GM12878 (cell line): ENCODE measurements around the gene PKD1L1. TPM values are rescaled to one million over a fixed set of nuclear protein-coding genes. Genes with fewer than 3 reads are reported as not detected.

Experiments
- ATAC-seq: fragments of 200-7000 bp; cut with Tn5 transposase; 3 replicates; pipeline ENCODE4 v1.9.1; 2020; ENCODE audit warnings: mild to moderate bottlenecking, moderate library complexity
- BruUV-seq: library from RNA; stranded (reverse); fragments of 400-500 nt; replicated peaks from 2 replicates; lab custom pipeline; 2021; lab: Mats Ljungman, UMichigan
- CTCF ChIA-PET: fragments of 300-600 bp; sonication (Branson Sonifier 250); formaldehyde crosslinking; extraction: SDS; loops from one replicate; lab custom pipeline; 2021; ENCODE audit warnings: inconsistent platforms; lab: Yijun Ruan, JAX
- POLR2A ChIA-PET: fragments of 350-600 bp; formaldehyde crosslinking; extraction: SDS; loops from one replicate; lab custom pipeline; 2021; ENCODE audit warnings: inconsistent platforms; lab: Charles Lee
- RAD21 ChIA-PET: fragments of 300-600 bp; sonication (Branson Sonifier 250); formaldehyde crosslinking; loops from one replicate; lab custom pipeline; 2023; ENCODE audit warnings: antibody characterized with exemption; ENCODE audit not compliant: unreplicated experiment; lab: Charles Lee
- SMC1A ChIA-PET: fragments of 300-600 bp; sonication (Branson Sonifier 250); formaldehyde crosslinking; loops from one replicate; lab custom pipeline; 2023; ENCODE audit not compliant: unreplicated experiment, uncharacterized antibody; lab: Charles Lee
- DNase-seq: peaks from one replicate; pipeline ENCODE4 v3.0.0-alpha.2; 2011; ENCODE audit warnings: low read depth, low spot score
- FAIRE-seq: peaks from 3 replicates; lab custom pipeline; 2011; peaks lifted over from hg19 to GRCh38; lab: Jason Lieb, UNC
- H2AFZ ChIP-seq: 2 replicates; pipeline ENCODE4 v1.6.0; 2011; ENCODE audit warnings: low read depth, low read length, control low read depth; ENCODE audit not compliant: control insufficient read depth
- H3K27ac ChIP-seq: 2 replicates; pipeline ENCODE4 v1.5.1; 2011; ENCODE audit warnings: control low read depth; ENCODE audit not compliant: control insufficient read depth, insufficient read depth
- H3K27me3 ChIP-seq, 2 experiments: replicated peaks in 1 of 2; 2 replicates each; pipeline versions ENCODE4 v1.6.0 to v1.6.1; 2011; ENCODE audit warnings: low read length in 1 of 2; ENCODE audit not compliant: control insufficient read depth in 2 of 2, insufficient read depth in 2 of 2
- H3K36me3 ChIP-seq, 2 experiments: 2 replicates each; pipeline ENCODE4 v1.5.1; 2011; ENCODE audit warnings: low read length in 1 of 2; ENCODE audit not compliant: control insufficient read depth in 2 of 2, insufficient read depth in 2 of 2
- H3K4me1 ChIP-seq: 2 replicates; pipeline ENCODE4 v1.6.1; 2011; ENCODE audit warnings: mild to moderate bottlenecking, low read length, moderate library complexity, mixed read lengths; ENCODE audit not compliant: control insufficient read depth, insufficient read depth
- H3K4me2 ChIP-seq: 2 replicates; pipeline ENCODE4 v1.6.0; 2011; ENCODE audit warnings: control low read depth; ENCODE audit not compliant: control insufficient read depth, insufficient read depth
- H3K4me3 ChIP-seq: fragments of 200-600 bp; sonication (generic); 2 replicates; pipeline ENCODE4 v1.5.1; 2016
- H3K79me2 ChIP-seq: 2 replicates; pipeline ENCODE4 v1.6.0; 2011; ENCODE audit warnings: low read length; ENCODE audit not compliant: control insufficient read depth, insufficient read depth
- H3K9ac ChIP-seq: 2 replicates; pipeline ENCODE4 v1.8.0; 2011; ENCODE audit warnings: low read length, control low read depth, mixed read lengths; ENCODE audit not compliant: control insufficient read depth, insufficient read depth
- H3K9me3 ChIP-seq: replicated peaks from 3 replicates; pipeline ENCODE4 v1.5.1; 2011; ENCODE audit warnings: mild to moderate bottlenecking, low read length; ENCODE audit not compliant: control insufficient read depth, insufficient read depth
- H4K20me1 ChIP-seq: 2 replicates; pipeline ENCODE4 v1.6.0; 2011; ENCODE audit not compliant: control insufficient read depth, insufficient read depth
- CEBPB ChIP-seq, 2 experiments: fragments of 150-350 bp in 1 of 2; IDR thresholded peaks; 2 replicates each; pipeline ENCODE4 v1.6.1; 2012 to 2014; ENCODE audit warnings: low read depth in 2 of 2, low read length in 2 of 2, borderline replicate concordance in 1 of 2, inconsistent platforms in 1 of 2
- CUX1 ChIP-seq: IDR thresholded peaks from 2 replicates; pipeline ENCODE4 v1.6.1; 2012; ENCODE audit warnings: improper control_type of control experiment, low read depth, low read length; ENCODE audit not compliant: insufficient replicate concordance
- ELK1 ChIP-seq: IDR thresholded peaks from 2 replicates; pipeline ENCODE4 v1.6.1; 2012; ENCODE audit warnings: low read depth, low read length, improper control_type of control experiment
- FOS ChIP-seq: IDR thresholded peaks from 3 replicates; pipeline ENCODE4 v1.6.1; 2011; ENCODE audit warnings: borderline replicate concordance; ENCODE audit not compliant: insufficient read length; ENCODE audit errors: extremely low read depth
- GABPA ChIP-seq: IDR thresholded peaks from 2 replicates; pipeline ENCODE4 v1.6.1; 2014; ENCODE audit warnings: antibody characterized with exemption, low read depth, mild to moderate bottlenecking, inconsistent platforms
- JUND ChIP-seq: IDR thresholded peaks from 2 replicates; pipeline ENCODE4 v1.6.1; 2012; ENCODE audit warnings: low read depth, mild to moderate bottlenecking, low read length, improper control_type of control experiment, moderate library complexity
- KDM1A ChIP-seq: fragments of 200-600 bp; sonication (generic); IDR thresholded peaks from 2 replicates; pipeline ENCODE4 v1.6.1; 2016; ENCODE audit warnings: borderline replicate concordance
- NFYA ChIP-seq: IDR thresholded peaks from 2 replicates; pipeline ENCODE4 v1.6.1; 2011; ENCODE audit warnings: low read depth, mild to moderate bottlenecking, low read length, improper control_type of control experiment, borderline replicate concordance
- RB1 ChIP-seq: fragments of 450-650 bp; formaldehyde crosslinking; IDR thresholded peaks from 2 replicates; pipeline ENCODE4 v1.6.1; 2017; ENCODE audit warnings: mild to moderate bottlenecking, borderline replicate concordance
- SMAD1 ChIP-seq: fragments of 450-650 bp; IDR thresholded peaks from 2 replicates; pipeline ENCODE4 v1.6.1; 2018; ENCODE audit warnings: mild to moderate bottlenecking, low read depth; ENCODE audit not compliant: partially characterized antibody
- SMAD5 ChIP-seq: IDR thresholded peaks from 2 replicates; pipeline ENCODE4 v1.6.1; 2016; ENCODE audit warnings: antibody characterized with exemption, low read depth
- ZNF24 ChIP-seq: fragments of 450-650 bp; IDR thresholded peaks from 2 replicates; pipeline ENCODE4 v1.6.1; 2017; ENCODE audit warnings: antibody characterized with exemption, mild to moderate bottlenecking
- WGBS: methylation state at CpG from one replicate; pipeline ENCODE4 v1.1.6; 2016; ENCODE audit warnings: low lambda C conversion rate; ENCODE audit not compliant: insufficient replicate concordance, insufficient coverage; ENCODE audit errors: missing lambda C conversion rate; 5-methylcytosine and 5-hydroxymethylcytosine counted together
- in situ Hi-C: fragments of 300-500 bp; cut with MboI; formaldehyde crosslinking; loops from 9 replicates; pipeline ENCODE4 v1.14.3; 2018; ENCODE audit warnings: mixed read lengths
- intact Hi-C: fragments of 100-400 bp; cut with micrococcal nuclease; formaldehyde crosslinking; loops from one replicate; pipeline ENCODE4 v1.14.2; 2022; ENCODE audit not compliant: unreplicated experiment
- polyA plus RNA-seq, 11 experiments: library from polyadenylated mRNA; depleted of rRNA in 4 of 11; unstranded in 6 of 11; stranded (reverse) in 5 of 11; fragments of >200 nt; fragmentation: Nextera tagmentation in 4 of 11; fragmentation: Illumina TruSeq in 1 of 11; extraction: Ambion mirVana in 4 of 11; extraction: Trizol in 1 of 11; gene quantifications; 1 replicate in 1 of 11; 2 replicates in 10 of 11; pipeline versions ENCODE4 v1.2.1 to v1.2.3, GENCODE V29; 2011 to 2016; ENCODE audit warnings: inconsistent platforms in 2 of 11, missing spikeins in 2 of 11, low read depth in 1 of 11
- total RNA-seq, 4 experiments: library from RNA; depleted of rRNA in 3 of 4; stranded (reverse); fragments of >200 nt in 3 of 4; fragmentation: Illumina TruSeq in 1 of 4; extraction: Trizol in 1 of 4; gene quantifications; 2 replicates each; pipeline versions ENCODE4 v1.2.1 to v1.2.3, GENCODE V29; 2013 to 2021
- TF ChIP-seq, protein P1 (sequence below): fragments of 450-650 bp; IDR thresholded peaks from 2 replicates; pipeline ENCODE4 v1.6.1; 2016; ENCODE audit warnings: mild to moderate bottlenecking
- TF ChIP-seq, protein P2 (sequence below): IDR thresholded peaks from 2 replicates; pipeline ENCODE4 v1.6.1; 2012; ENCODE audit warnings: low read depth, low read length, improper control_type of control experiment
- TF ChIP-seq, protein P3 (sequence below): IDR thresholded peaks from 2 replicates; pipeline ENCODE4 v1.6.1; 2011; ENCODE audit warnings: mild to moderate bottlenecking, low read depth, low read length, moderate library complexity; ENCODE audit not compliant: insufficient replicate concordance

PKD1L1 gene
- total and polyA plus RNA-seq, 10 of the 15 experiments (the other 5 are each of a cell fraction or from before 2014, with no cell fraction given), result under 0.01 to 0.05 (median 0.02) TPM; not detected in 3

DNA sequence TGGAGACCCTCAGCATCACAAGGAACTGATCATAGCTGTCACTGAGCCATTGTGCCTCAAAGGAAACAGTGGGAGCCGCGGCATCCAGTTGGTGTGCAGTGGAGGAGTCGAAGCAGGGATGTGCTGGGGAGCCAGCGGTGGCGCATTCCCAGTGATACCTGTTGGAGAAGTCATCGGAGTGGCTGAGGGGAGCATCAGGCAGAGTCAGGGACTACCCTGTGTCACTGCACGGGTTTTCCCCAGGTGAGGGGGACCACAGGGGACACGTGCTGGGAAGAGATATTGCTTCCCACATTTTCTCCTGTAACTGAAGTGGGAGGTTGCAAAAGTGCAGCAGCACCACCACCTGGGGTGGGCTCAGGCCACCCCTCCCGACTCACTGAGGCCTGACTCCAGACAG lies 57.7 kb downstream of the PKD1L1 start:
- intact Hi-C loops (no loop called here), in situ Hi-C loops (no loop called here)
- BruUV-seq, result no TSS peak
- RAD21 ChIA-PET, result no interaction called here
- WGBS, result 40% methylated on average over 9 of the region's 9 CpGs
- no peak for DNase-seq
- no peaks in the 10 kb centered on the region for H3K79me2 ChIP-seq
- no peak for FAIRE-seq
- POLR2A ChIA-PET, result no interaction called here
- no peak overlapping the region for H3K4me3 ChIP-seq
- SMC1A ChIA-PET, result no interaction called here
- H3K9ac ChIP-seq, result no peak overlapping the region
- H3K4me1 ChIP-seq, result no peaks in the 10 kb centered on the region
- CTCF ChIA-PET, result no interaction called here
- no peak overlapping the region for H3K27ac ChIP-seq
- H2AFZ ChIP-seq, result no peak overlapping the region
- peaks cover 0 to 2% of the 10 kb centered on the region in 2 experiments; a peak in 2 of 4 replicates for H3K27me3 ChIP-seq
- ATAC-seq, result no peak
- H3K4me2 ChIP-seq, result no peak overlapping the region
- H3K36me3 ChIP-seq, result no peaks in the 10 kb centered on the region
- no peaks in the 10 kb centered on the region for H4K20me1 ChIP-seq
- no peaks in the 10 kb centered on the region for H3K9me3 ChIP-seq
- TF ChIP-seq GABPA (no peak), CEBPB (IDR thresholded peaks at IDR 0.05; ENCODE audit: borderline replicate concordance in 1 of 2, low read depth in 2 of 2, low read length in 2 of 2) (no peak), SMAD1 (no peak), KDM1A (no peak), SMAD5 (no peak), CUX1 (no peak), JUND (no peak), RB1 (no peak), ZNF24 (no peak), NFYA (no peak), ELK1 (no peak), FOS (no peak)
- TF ChIP-seq, protein P1, sequence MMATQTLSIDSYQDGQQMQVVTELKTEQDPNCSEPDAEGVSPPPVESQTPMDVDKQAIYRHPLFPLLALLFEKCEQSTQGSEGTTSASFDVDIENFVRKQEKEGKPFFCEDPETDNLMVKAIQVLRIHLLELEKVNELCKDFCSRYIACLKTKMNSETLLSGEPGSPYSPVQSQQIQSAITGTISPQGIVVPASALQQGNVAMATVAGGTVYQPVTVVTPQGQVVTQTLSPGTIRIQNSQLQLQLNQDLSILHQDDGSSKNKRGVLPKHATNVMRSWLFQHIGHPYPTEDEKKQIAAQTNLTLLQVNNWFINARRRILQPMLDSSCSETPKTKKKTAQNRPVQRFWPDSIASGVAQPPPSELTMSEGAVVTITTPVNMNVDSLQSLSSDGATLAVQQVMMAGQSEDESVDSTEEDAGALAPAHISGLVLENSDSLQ, result no peak
- TF ChIP-seq, protein P2, sequence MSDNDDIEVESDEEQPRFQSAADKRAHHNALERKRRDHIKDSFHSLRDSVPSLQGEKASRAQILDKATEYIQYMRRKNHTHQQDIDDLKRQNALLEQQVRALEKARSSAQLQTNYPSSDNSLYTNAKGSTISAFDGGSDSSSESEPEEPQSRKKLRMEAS, result no peak
- TF ChIP-seq, protein P3, sequence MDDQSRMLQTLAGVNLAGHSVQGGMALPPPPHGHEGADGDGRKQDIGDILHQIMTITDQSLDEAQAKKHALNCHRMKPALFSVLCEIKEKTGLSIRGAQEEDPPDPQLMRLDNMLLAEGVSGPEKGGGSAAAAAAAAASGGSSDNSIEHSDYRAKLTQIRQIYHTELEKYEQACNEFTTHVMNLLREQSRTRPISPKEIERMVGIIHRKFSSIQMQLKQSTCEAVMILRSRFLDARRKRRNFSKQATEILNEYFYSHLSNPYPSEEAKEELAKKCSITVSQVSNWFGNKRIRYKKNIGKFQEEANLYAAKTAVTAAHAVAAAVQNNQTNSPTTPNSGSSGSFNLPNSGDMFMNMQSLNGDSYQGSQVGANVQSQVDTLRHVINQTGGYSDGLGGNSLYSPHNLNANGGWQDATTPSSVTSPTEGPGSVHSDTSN, result no peak
